A549 (cell line): ENCODE data around the gene CNTN4. TPM values are rescaled to one million over a fixed set of nuclear protein-coding genes. Genes with fewer than 3 reads are reported as not detected.
A peak's percentile ranks its signal among the peaks of the same experiment; 100 is the strongest.

Experiments
- ATAC-seq, 2 experiments: fragments of 200-7000 bp in 1 of 2; fragments of >200 bp in 1 of 2; cut with Nextera tagmentation in 1 of 2; cut with Tn5 transposase in 1 of 2; 3 replicates each; pipeline versions ENCODE4 v1.8.0 to v1.9.1; 2018 to 2020; ENCODE audit warnings: mild to moderate bottlenecking in 1 of 2, moderate library complexity in 1 of 2
- CTCF ChIA-PET: fragments of 300-600 bp; sonication (Branson Sonifier 250); formaldehyde crosslinking; extraction: SDS; loops from one replicate; lab custom pipeline; 2021; ENCODE audit warnings: antibody characterized with exemption, inconsistent platforms; lab: Yijun Ruan, JAX
- POLR2A ChIA-PET: fragments of 350-600 bp; formaldehyde crosslinking; extraction: SDS; loops from one replicate; lab custom pipeline; 2021; ENCODE audit warnings: antibody characterized with exemption, inconsistent platforms; lab: Yijun Ruan, JAX
- DNase-seq, 2 experiments: peaks; one replicate each; pipeline versions ENCODE4 v3.0.0 to v3.0.0-alpha.2; 2011 to 2016; ENCODE audit warnings: low read depth in 1 of 2, low spot score in 1 of 2
- FAIRE-seq: peaks from 2 replicates; lab custom pipeline; 2011; peaks lifted over from hg19 to GRCh38; lab: Jason Lieb, UNC
- H3K27ac ChIP-seq, 2 experiments: fragments of >200 bp; sonication (Bioruptor Twin); formaldehyde crosslinking; 3 replicates each; pipeline ENCODE4 v1.5.1; 2016 to 2017
- H3K4me1 ChIP-seq: fragments of >200 bp; sonication (Bioruptor Twin); formaldehyde crosslinking; 3 replicates; pipeline ENCODE4 v1.6.1; 2016
- H3K4me2 ChIP-seq: fragments of >200 bp; sonication (Bioruptor Twin); formaldehyde crosslinking; 3 replicates; pipeline ENCODE4 v1.6.1; 2016
- H3K4me3 ChIP-seq: fragments of >200 bp; sonication (Bioruptor Twin); formaldehyde crosslinking; 3 replicates; pipeline ENCODE4 v1.5.1; 2016
- H3K9me3 ChIP-seq: fragments of >200 bp; sonication (Bioruptor Twin); formaldehyde crosslinking; 3 replicates; pipeline ENCODE4 v1.6.1; 2016
- CBX2 ChIP-seq: fragments of 200-600 bp; sonication (generic); IDR thresholded peaks from 2 replicates; pipeline ENCODE4 v1.6.1; 2016; ENCODE audit warnings: low read depth, mild to moderate bottlenecking, borderline replicate concordance
- CHD2 ChIP-seq: fragments of 150-350 bp; IDR thresholded peaks from 2 replicates; pipeline ENCODE4 v1.6.1; 2014; ENCODE audit warnings: low read length; ENCODE audit not compliant: partially characterized antibody
- CTCF ChIP-seq: fragments of >200 bp; sonication (Bioruptor Twin); formaldehyde crosslinking; IDR thresholded peaks from 3 replicates; pipeline ENCODE4 v1.5.1; 2016
- E2F6 ChIP-seq: IDR thresholded peaks from 2 replicates; pipeline ENCODE4 v1.6.1; 2012; ENCODE audit warnings: low read depth, borderline replicate concordance
- ELK1 ChIP-seq: fragments of 150-350 bp; IDR thresholded peaks from 2 replicates; pipeline ENCODE4 v1.6.1; 2014; ENCODE audit warnings: low read depth, mild to moderate bottlenecking, low read length
- HES2 ChIP-seq: fragments of >200 bp; sonication (Bioruptor Twin); formaldehyde crosslinking; IDR thresholded peaks from 2 replicates; pipeline ENCODE4 v1.6.1; 2016
- JUN ChIP-seq, 2 experiments: fragments of >200 bp; sonication (Bioruptor Twin); formaldehyde crosslinking; IDR thresholded peaks; 2 replicates in 1 of 2; 3 replicates in 1 of 2; pipeline ENCODE4 v1.6.1; 2016 to 2017
- KDM1A ChIP-seq: fragments of 200-600 bp; sonication (generic); IDR thresholded peaks from 2 replicates; pipeline ENCODE4 v1.6.1; 2016; ENCODE audit warnings: low read depth, mild to moderate bottlenecking
- MAFK ChIP-seq: fragments of 450-650 bp; IDR thresholded peaks from 2 replicates; pipeline ENCODE4 v1.6.1; 2014; ENCODE audit not compliant: partially characterized antibody
- MYC ChIP-seq: IDR thresholded peaks from 2 replicates; pipeline ENCODE4 v1.6.1; 2012; ENCODE audit warnings: mild to moderate bottlenecking, inconsistent platforms, low read length, improper control_type of control experiment, borderline replicate concordance
- NFE2L2 ChIP-seq: fragments of 150-350 bp; conservative IDR thresholded peaks from 2 replicates; pipeline ENCODE4 v1.6.1; 2014; ENCODE audit warnings: low read length
- PHF8 ChIP-seq: fragments of 200-600 bp; sonication (generic); IDR thresholded peaks from 2 replicates; pipeline ENCODE4 v1.6.1; 2016; ENCODE audit warnings: low read depth, mild to moderate bottlenecking, antibody characterized with exemption, moderate library complexity, borderline replicate concordance
- POLR2A ChIP-seq: IDR thresholded peaks from 2 replicates; pipeline ENCODE4 v1.6.1; 2012; ENCODE audit warnings: mild to moderate bottlenecking, low read length
- RAD21 ChIP-seq, 2 experiments: fragments of >200 bp in 1 of 2; sonication (Bioruptor Twin) in 1 of 2; formaldehyde crosslinking in 1 of 2; IDR thresholded peaks in 1 of 2; conservative IDR thresholded peaks in 1 of 2; 2 replicates in 1 of 2; 3 replicates in 1 of 2; pipeline ENCODE4 v1.6.1; 2012 to 2018; ENCODE audit warnings: inconsistent platforms in 1 of 2
- RARB ChIP-seq: fragments of 250-450 bp; sonication (Bioruptor Pico); IDR thresholded peaks from 2 replicates; pipeline ENCODE4 v1.8.0; 2021; ENCODE audit warnings: mild to moderate bottlenecking, moderate library complexity
- RNF2 ChIP-seq: fragments of 200-600 bp; sonication (generic); IDR thresholded peaks from 2 replicates; pipeline ENCODE4 v1.6.1; 2016; ENCODE audit warnings: low read depth, mild to moderate bottlenecking, antibody characterized with exemption, moderate library complexity, borderline replicate concordance
- SMC3 ChIP-seq: fragments of >200 bp; sonication (Bioruptor Twin); formaldehyde crosslinking; IDR thresholded peaks from 3 replicates; pipeline ENCODE4 v1.6.1; 2018; ENCODE audit warnings: inconsistent platforms
- ZC3H11A ChIP-seq: fragments of 450-650 bp; IDR thresholded peaks from 2 replicates; pipeline ENCODE4 v1.6.1; 2014; ENCODE audit warnings: antibody characterized with exemption, mild to moderate bottlenecking
- ZNF302 ChIP-seq: fragments of 250-450 bp; sonication (Bioruptor Pico); IDR thresholded peaks from 2 replicates; pipeline ENCODE4 v1.9.0; 2021; ENCODE audit warnings: inconsistent platforms, mild to moderate bottlenecking, moderate library complexity
- WGBS: methylation state at CpG from one replicate; pipeline ENCODE4 v1.1.6; 2017; ENCODE audit errors: missing lambda C conversion rate; 5-methylcytosine and 5-hydroxymethylcytosine counted together
- polyA plus RNA-seq, 4 experiments: library from polyadenylated mRNA; depleted of rRNA in 3 of 4; stranded (reverse); fragments of >200 nt; fragmentation: RNase III in 1 of 4; extraction: RNeasy Plus Mini Kit Qiagen cat#74134 plus additional on column Dnase treatment in 1 of 4; gene quantifications; 2 replicates in 3 of 4; 3 replicates in 1 of 4; pipeline ENCODE4 v1.2.3, GENCODE V29; 2011 to 2017
- TF ChIP-seq, protein P1 (sequence below): IDR thresholded peaks from 2 replicates; pipeline ENCODE4 v1.6.1; 2012
- TF ChIP-seq, protein P2 (sequence below): fragments of 250-450 bp; sonication (Bioruptor Pico); IDR thresholded peaks from 2 replicates; pipeline ENCODE4 v1.5.0; 2021; ENCODE audit warnings: mild to moderate bottlenecking, moderate library complexity, borderline replicate concordance
- TF ChIP-seq, protein P3 (sequence below): fragments of 450-650 bp; IDR thresholded peaks from 2 replicates; pipeline ENCODE4 v1.6.1; 2014; ENCODE audit warnings: antibody characterized with exemption
- TF ChIP-seq, protein P4 (sequence below): fragments of >200 bp; sonication (Bioruptor Twin); formaldehyde crosslinking; IDR thresholded peaks from 3 replicates; pipeline ENCODE4 v1.6.1; 2016

CNTN4 gene
- polyA plus RNA-seq, 2 of the 4 experiments (the other 2 are of a cell fraction), result 0.03 TPM; not detected in 1

DNA sequence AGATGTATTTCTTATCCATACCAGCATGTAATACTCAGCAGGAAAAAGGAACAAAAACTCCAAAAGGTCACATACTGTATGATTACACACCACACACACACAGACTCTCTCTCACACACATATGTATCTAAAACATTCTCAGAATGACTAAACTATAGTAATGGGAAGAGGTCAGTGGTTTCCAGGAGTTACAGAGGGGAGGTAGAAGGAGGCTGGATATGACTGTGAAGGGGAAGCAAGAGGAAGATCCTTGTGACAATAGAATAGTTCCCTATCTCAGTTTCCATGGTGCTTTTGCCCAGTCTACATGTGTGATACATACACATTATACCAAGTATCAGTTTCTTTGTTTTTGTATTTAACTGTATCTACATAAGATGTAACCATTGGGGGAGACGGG, 821.4 kb downstream of the CNTN4 start:
- CTCF ChIA-PET, result no interaction called here

DNA sequence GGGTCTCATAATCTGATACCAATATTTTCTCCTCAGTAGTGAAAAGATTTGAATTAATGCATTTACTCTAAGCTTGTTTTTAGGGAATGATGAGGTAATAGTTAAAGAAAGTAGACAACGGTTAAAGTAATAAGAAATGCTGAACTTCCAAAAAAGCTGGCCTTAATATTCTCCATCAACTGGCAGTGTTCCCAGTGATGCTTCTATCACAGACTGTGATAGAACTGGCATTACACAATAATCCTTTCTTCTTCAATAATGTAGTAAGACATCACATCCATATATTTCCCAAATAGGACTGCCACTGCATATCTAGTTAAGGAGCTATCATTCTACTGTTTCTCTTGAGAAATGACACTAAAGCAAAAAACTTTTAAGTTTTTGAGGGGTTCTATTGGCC, 822.8 kb downstream of the CNTN4 start:
- Histone ChIP-seq H3K4me3 (no peak overlapping the region), H3K27ac (no peak overlapping the region), H3K9me3 (no peaks in the 10 kb centered on the region), H3K4me1 (no peaks in the 10 kb centered on the region)
- POLR2A ChIA-PET, result no interaction called here
- DNase-seq, result no peak
- no peak for ATAC-seq
- 6% methylated on average over 1 of the region's 1 CpG for whole genome bisulfite sequencing
- CTCF ChIA-PET, result interaction anchor here (0.6 to 1.0 kb wide), 5 partner anchors 10 to 624 kb away, joined by 3 to 4 read pairs (median 3); no protein-coding TSS in a partner anchor
- FAIRE-seq, result no peak
- TF ChIP-seq, protein P1, sequence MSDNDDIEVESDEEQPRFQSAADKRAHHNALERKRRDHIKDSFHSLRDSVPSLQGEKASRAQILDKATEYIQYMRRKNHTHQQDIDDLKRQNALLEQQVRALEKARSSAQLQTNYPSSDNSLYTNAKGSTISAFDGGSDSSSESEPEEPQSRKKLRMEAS, result no peak
- TF ChIP-seq PHF8 (no peak), RARB (CRISPR knock-in tag) (no peak), MAFK (no peak), ELK1 (no peak), CBX2 (no peak), HES2 (no peak), MYC (no peak), RNF2 (no peak), ZNF302 (CRISPR knock-in tag) (no peak), JUN (IDR thresholded peaks at IDR 0.05) (no peak)
- TF ChIP-seq, protein P2, sequence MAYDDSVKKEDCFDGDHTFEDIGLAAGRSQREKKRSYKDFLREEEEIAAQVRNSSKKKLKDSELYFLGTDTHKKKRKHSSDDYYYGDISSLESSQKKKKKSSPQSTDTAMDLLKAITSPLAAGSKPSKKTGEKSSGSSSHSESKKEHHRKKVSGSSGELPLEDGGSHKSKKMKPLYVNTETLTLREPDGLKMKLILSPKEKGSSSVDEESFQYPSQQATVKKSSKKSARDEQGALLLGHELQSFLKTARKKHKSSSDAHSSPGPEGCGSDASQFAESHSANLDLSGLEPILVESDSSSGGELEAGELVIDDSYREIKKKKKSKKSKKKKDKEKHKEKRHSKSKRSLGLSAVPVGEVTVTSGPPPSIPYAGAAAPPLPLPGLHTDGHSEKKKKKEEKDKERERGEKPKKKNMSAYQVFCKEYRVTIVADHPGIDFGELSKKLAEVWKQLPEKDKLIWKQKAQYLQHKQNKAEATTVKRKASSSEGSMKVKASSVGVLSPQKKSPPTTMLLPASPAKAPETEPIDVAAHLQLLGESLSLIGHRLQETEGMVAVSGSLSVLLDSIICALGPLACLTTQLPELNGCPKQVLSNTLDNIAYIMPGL (CRISPR knock-in tag), result no peak
- TF ChIP-seq, protein P3, sequence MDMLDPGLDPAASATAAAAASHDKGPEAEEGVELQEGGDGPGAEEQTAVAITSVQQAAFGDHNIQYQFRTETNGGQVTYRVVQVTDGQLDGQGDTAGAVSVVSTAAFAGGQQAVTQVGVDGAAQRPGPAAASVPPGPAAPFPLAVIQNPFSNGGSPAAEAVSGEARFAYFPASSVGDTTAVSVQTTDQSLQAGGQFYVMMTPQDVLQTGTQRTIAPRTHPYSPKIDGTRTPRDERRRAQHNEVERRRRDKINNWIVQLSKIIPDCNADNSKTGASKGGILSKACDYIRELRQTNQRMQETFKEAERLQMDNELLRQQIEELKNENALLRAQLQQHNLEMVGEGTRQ, result no peak
- TF ChIP-seq, all 56 proteins: peak for 0
- no peak overlapping the region for H3K4me2 ChIP-seq

More for the DNA sequence above, 821.4 kb downstream of the CNTN4 start:
- Histone ChIP-seq H3K9me3 (no peaks in the 10 kb centered on the region), H3K4me1 (no peaks in the 10 kb centered on the region)
- TF ChIP-seq E2F6, result no peak
- TF ChIP-seq, protein P1, result no peak
- no peak for TF ChIP-seq KDM1A
- TF ChIP-seq JUN (IDR thresholded peaks at IDR 0.05), result no peak
- TF ChIP-seq CHD2, result no peak
- no peak for TF ChIP-seq NFE2L2
- TF ChIP-seq, all 56 proteins: peak for 0
- Histone ChIP-seq H3K4me3 (no peak overlapping the region), H3K4me2 (no peak overlapping the region), H3K27ac (no peak overlapping the region)
- FAIRE-seq (no peak), ATAC-seq (no peak), DNase-seq (no peak)
- WGBS, result 0% methylated on average over 1 of the region's 1 CpG
- POLR2A ChIA-PET, result no interaction called here

DNA sequence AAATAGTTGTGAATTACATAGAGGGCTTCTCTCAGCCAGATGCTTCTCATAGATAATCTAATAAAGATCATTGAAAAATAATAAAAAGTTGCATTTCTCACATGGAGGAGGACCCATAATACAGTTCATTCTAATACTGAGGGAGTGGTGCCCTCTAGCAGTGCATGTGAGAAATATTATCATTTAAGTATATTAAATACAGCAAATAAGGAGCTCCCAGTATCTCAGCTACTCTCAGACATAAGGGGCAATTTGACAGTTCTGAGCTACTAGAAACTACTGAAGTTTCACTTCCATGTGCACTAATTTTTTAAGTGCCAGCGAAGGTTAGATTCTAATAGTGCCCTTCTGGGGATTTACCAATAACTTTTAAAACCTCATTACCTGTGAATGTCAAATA, 823.2 kb downstream of the CNTN4 start:
- POLR2A ChIA-PET, result no interaction called here
- TF ChIP-seq POLR2A, result no peak
- 0 out of 3 replicates have a peak, but pooled peaks have one; percentile 16 for TF ChIP-seq SMC3
- peak; percentile 40 for TF ChIP-seq CTCF
- TF ChIP-seq RAD21 (conservative IDR thresholded peaks at IDR 0.05 in 1 of 2, IDR thresholded peaks at IDR 0.05 in 1 of 2), result peak; percentile 37 to 58; a peak in 3 of 5 replicates
- TF ChIP-seq, protein P4, sequence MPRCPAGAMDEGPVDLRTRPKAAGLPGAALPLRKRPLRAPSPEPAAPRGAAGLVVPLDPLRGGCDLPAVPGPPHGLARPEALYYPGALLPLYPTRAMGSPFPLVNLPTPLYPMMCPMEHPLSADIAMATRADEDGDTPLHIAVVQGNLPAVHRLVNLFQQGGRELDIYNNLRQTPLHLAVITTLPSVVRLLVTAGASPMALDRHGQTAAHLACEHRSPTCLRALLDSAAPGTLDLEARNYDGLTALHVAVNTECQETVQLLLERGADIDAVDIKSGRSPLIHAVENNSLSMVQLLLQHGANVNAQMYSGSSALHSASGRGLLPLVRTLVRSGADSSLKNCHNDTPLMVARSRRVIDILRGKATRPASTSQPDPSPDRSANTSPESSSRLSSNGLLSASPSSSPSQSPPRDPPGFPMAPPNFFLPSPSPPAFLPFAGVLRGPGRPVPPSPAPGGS, result no peak
- TF ChIP-seq ZC3H11A, result no peak
- H3K9me3 ChIP-seq, result no peaks in the 10 kb centered on the region
- DNase-seq (peak; percentile 10 to 24), ATAC-seq (peak in 1 of 2 experiments; percentile 81; a peak in 3 of 6 replicates), FAIRE-seq (no peak)
- no peak overlapping the region for H3K4me3 ChIP-seq
- no peak overlapping the region for H3K27ac ChIP-seq
- CTCF ChIA-PET, result interaction anchor here (0.9 to 1.0 kb wide), 5 partner anchors 11 to 624 kb away, joined by 3 read pairs; no protein-coding TSS in a partner anchor
- no peaks in the 10 kb centered on the region for H3K4me1 ChIP-seq
- 0% methylated on average over 1 of the region's 1 CpG for WGBS
- no peak overlapping the region for H3K4me2 ChIP-seq
